ENCODE data around the gene SNX32. TPM values are rescaled to one million over a fixed set of nuclear protein-coding genes. Genes with fewer than 3 reads are reported as not detected.
A peak's percentile ranks its signal among the peaks of the same experiment; 100 is the strongest.

SNX32 gene
- total and polyA plus RNA-seq, 9 of the 15 experiments (the other 6 are each of a cell fraction or from before 2014, with no cell fraction given), result 0.03 TPM; not detected in 7

- TF ChIP-seq CLOCK (CRISPR knock-in tag; IDR thresholded peaks at IDR 0.05; ENCODE audit: borderline replicate concordance) (no peak), BCOR (IDR thresholded peaks at IDR 0.05) (peak; percentile 55; the same call in 1 of the 2 replicates), ZNF140 (CRISPR knock-in tag; IDR thresholded peaks at IDR 0.05) (no peak), CCNT2 (IDR thresholded peaks at IDR 0.05; ENCODE audit: borderline replicate concordance, extremely low read depth, insufficient read length, low read depth, low read length) (no peak), ZFP36 (IDR thresholded peaks at IDR 0.05; ENCODE audit: low read depth, low read length, partially characterized antibody) (peak; percentile 43), ZNF586 (CRISPR knock-in tag; conservative IDR thresholded peaks at IDR 0.05) (no peak), AFF1 (IDR thresholded peaks at IDR 0.05; ENCODE audit: low read depth in 1 of 2, partially characterized antibody in 2 of 2) (no peak), DPF2 (IDR thresholded peaks at IDR 0.05) (no peak), TAF9B (IDR thresholded peaks at IDR 0.05; ENCODE audit: partially characterized antibody) (no peak)
Observed at GRCh38 chr11:65897020-65897471, 63.3 kb downstream of the SNX32 start (continued).
